ENCODE measurements around the gene SLC66A2.

- TF ChIP-seq POLR2A (IDR thresholded peaks at IDR 0.05) (no peak), CTCF (IDR thresholded peaks at IDR 0.05) (no peak)
These were observed 12.3 kb upstream of the SLC66A2 start for GRCh38 chr18:79963658-79964329.

Measured in transverse colon (tissue), 3 donors.